PC-9 (cell line): ENCODE measurements around the gene RAB26. TPM values are rescaled to one million over a fixed set of nuclear protein-coding genes. Genes with fewer than 3 reads are reported as not detected.

ENCODE experiments used
- BruUV-seq: library from RNA; stranded (reverse); fragments of 400-500 nt; replicated peaks from 2 replicates; lab custom pipeline; 2021; lab: Mats Ljungman, UMichigan
- CTCF ChIA-PET: fragments of 300-600 bp; sonication (Branson Sonifier 250); formaldehyde crosslinking; loops from one replicate; lab custom pipeline; 2022; ENCODE audit warnings: antibody characterized with exemption; lab: Charles Lee
- POLR2A ChIA-PET: fragments of 300-600 bp; sonication (Branson Sonifier 250); formaldehyde crosslinking; loops from one replicate; lab custom pipeline; 2022; ENCODE audit warnings: antibody characterized with exemption; ENCODE audit not compliant: unreplicated experiment; lab: Charles Lee
- DNase-seq, 2 experiments: peaks; one replicate each; pipeline versions ENCODE4 v3.0.0 to v3.0.0-alpha.2; 2015 to 2022; ENCODE audit warnings: mixed read lengths in 1 of 2
- H2AFZ ChIP-seq: fragments of 200-600 bp; sonication (generic); 2 replicates; pipeline ENCODE4 v1.8.1; 2017; ENCODE audit warnings: antibody characterized with exemption
- H3F3A ChIP-seq: fragments of 200-600 bp; sonication (generic); 2 replicates; pipeline ENCODE4 v1.8.1; 2017; ENCODE audit warnings: antibody characterized with exemption, mild to moderate bottlenecking, low read depth; ENCODE audit not compliant: insufficient read depth
- H3K27ac ChIP-seq: fragments of 200-600 bp; sonication (generic); 2 replicates; pipeline ENCODE4 v1.6.1; 2016; ENCODE audit warnings: mixed run types
- H3K27me3 ChIP-seq: fragments of 200-600 bp; sonication (generic); 2 replicates; pipeline ENCODE4 v1.6.1; 2016; ENCODE audit warnings: low read depth, mixed run types; ENCODE audit not compliant: insufficient read depth
- H3K36me3 ChIP-seq: fragments of 200-600 bp; sonication (generic); 2 replicates; pipeline ENCODE4 v1.6.1; 2016; ENCODE audit warnings: low read depth, mixed run types
- H3K4me1 ChIP-seq: fragments of 200-600 bp; sonication (generic); replicated peaks from 2 replicates; pipeline ENCODE4 v1.6.1; 2016; ENCODE audit warnings: mixed run types; ENCODE audit not compliant: insufficient read depth
- H3K4me2 ChIP-seq: fragments of 200-600 bp; sonication (generic); 2 replicates; pipeline ENCODE4 v1.6.1; 2017; ENCODE audit warnings: mixed run types
- H3K4me3 ChIP-seq: fragments of 200-600 bp; sonication (generic); 2 replicates; pipeline ENCODE4 v1.6.1; 2016; ENCODE audit warnings: mixed run types
- H3K79me2 ChIP-seq: fragments of 200-600 bp; sonication (generic); 2 replicates; pipeline ENCODE4 v1.6.1; 2017; ENCODE audit warnings: low read depth, mixed run types
- H3K9me2 ChIP-seq: fragments of 200-600 bp; sonication (generic); 2 replicates; pipeline ENCODE4 v1.8.1; 2017; ENCODE audit warnings: mild to moderate bottlenecking; ENCODE audit not compliant: insufficient read depth
- H3K9me3 ChIP-seq: fragments of 200-600 bp; sonication (generic); 2 replicates; pipeline ENCODE4 v1.8.1; 2016; ENCODE audit warnings: low read depth; ENCODE audit not compliant: insufficient read depth
- H4K20me1 ChIP-seq: fragments of 200-600 bp; sonication (generic); 2 replicates; pipeline ENCODE4 v1.8.1; 2017; ENCODE audit not compliant: insufficient read depth
- EZH2 ChIP-seq: fragments of 200-600 bp; sonication (generic); IDR thresholded peaks from 2 replicates; pipeline ENCODE4 v1.8.0; 2017; ENCODE audit warnings: antibody characterized with exemption, low read depth
- intact Hi-C: fragments of 100-400 bp; cut with micrococcal nuclease; formaldehyde crosslinking; loops from one replicate; pipeline ENCODE4 v1.10.0; 2022; ENCODE audit not compliant: unreplicated experiment
- total RNA-seq: library from RNA; stranded (reverse); gene quantifications from 2 replicates; pipeline ENCODE4 v1.2.3, GENCODE V29; 2021
- TF ChIP-seq, protein P1 (sequence below): fragments of 200-600 bp; sonication (generic); conservative IDR thresholded peaks from 2 replicates; pipeline ENCODE4 v1.6.1; 2017; ENCODE audit warnings: mixed run types, antibody characterized with exemption, mild to moderate bottlenecking, moderate library complexity

The RAB26 gene
- total RNA-seq, 1 experiment from 2014 or later = 31.3 TPM

DNA sequence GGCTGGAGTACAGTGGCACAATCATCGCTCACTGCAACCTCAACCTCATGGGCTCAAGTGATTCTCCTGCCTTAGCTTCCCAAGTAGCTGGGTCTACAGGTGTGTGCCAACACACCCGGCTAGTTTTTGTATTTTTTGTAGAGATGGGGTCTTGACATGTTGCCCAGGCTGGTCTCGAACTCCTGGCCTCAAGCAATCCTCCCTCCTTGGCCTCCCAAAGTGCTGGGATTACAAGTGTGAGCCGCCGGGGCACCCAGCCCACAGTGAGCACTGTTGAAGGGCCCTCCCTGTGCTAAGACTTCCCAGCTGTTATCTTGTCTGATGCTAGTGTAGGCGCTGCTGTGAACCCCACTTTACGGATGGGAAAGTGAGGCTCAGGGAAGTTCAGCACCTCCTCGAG lies 40.0 kb downstream of the RAB26 start:
- CTCF ChIA-PET = interaction anchor here (0.7 kb wide), 1 partner anchor 40 kb away, joined by 17 read pairs; no protein-coding TSS in a partner anchor
- TF ChIP-seq, protein P1, sequence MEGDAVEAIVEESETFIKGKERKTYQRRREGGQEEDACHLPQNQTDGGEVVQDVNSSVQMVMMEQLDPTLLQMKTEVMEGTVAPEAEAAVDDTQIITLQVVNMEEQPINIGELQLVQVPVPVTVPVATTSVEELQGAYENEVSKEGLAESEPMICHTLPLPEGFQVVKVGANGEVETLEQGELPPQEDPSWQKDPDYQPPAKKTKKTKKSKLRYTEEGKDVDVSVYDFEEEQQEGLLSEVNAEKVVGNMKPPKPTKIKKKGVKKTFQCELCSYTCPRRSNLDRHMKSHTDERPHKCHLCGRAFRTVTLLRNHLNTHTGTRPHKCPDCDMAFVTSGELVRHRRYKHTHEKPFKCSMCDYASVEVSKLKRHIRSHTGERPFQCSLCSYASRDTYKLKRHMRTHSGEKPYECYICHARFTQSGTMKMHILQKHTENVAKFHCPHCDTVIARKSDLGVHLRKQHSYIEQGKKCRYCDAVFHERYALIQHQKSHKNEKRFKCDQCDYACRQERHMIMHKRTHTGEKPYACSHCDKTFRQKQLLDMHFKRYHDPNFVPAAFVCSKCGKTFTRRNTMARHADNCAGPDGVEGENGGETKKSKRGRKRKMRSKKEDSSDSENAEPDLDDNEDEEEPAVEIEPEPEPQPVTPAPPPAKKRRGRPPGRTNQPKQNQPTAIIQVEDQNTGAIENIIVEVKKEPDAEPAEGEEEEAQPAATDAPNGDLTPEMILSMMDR = no peak
- intact Hi-C loops = no loop called here

DNA sequence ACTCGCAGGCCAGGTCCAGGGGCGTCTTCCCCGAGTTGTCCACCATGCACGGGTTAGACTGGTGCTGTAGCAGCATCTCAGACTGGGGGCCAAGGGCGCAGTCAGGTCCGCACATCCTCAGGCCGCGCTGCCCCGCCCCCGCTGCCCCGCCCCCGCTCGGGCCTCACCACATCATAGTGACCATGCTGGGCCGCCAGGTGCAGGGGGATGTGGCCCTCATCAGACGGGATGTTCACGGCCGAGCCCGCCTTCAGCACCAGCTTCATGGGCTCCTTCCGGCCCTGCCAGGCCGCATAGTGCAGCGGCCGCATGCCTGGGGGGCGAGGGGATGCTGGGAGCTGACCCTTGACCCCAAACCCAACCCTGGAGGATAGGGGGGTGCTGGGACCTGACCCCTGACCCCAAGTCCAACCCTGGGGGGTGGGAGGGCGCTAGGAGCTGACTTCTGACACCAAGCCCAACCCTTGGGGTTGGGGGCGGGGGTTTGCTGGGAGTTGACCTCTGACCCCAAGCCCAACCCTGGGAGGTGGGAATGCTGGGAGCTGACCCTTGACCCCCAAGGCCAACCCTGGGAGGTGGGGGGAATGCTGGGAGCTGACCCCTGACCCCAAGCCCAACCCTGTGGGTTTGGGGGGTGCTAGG lies 40.9 kb downstream of the RAB26 start:
- Histone ChIP-seq H3K4me2 (no peak overlapping the region), H3K79me2 (no peaks in the 10 kb centered on the region), H3K4me3 (no peak overlapping the region), H3K27ac (no peak overlapping the region), H3K36me3 (no peaks in the 10 kb centered on the region), H2AFZ (no peak overlapping the region), H3K9me3 (no peaks in the 10 kb centered on the region), H3F3A (no peaks in the 10 kb centered on the region), H3K4me1 (no peaks in the 10 kb centered on the region), H3K27me3 (no peaks in the 10 kb centered on the region), H4K20me1 (no peaks in the 10 kb centered on the region), H3K9me2 (no peaks in the 10 kb centered on the region)
- no peak for DNase-seq
- ChIA-PET CTCF (no interaction called here), POLR2A (no interaction called here)
- intact Hi-C loops = no loop called here
- TF ChIP-seq EZH2 = no peak
- TF ChIP-seq, protein P1 = no peak
- BruUV-seq = no TSS peak

More for the DNA sequence above, 40.0 kb downstream of the RAB26 start:
- Histone ChIP-seq H2AFZ (no peak overlapping the region), H3K27ac (no peak overlapping the region), H3K36me3 (no peaks in the 10 kb centered on the region), H3K79me2 (no peaks in the 10 kb centered on the region), H3K27me3 (no peaks in the 10 kb centered on the region), H3K9me2 (no peaks in the 10 kb centered on the region), H3K4me3 (no peak overlapping the region), H3F3A (no peaks in the 10 kb centered on the region), H3K4me1 (no peaks in the 10 kb centered on the region), H4K20me1 (no peaks in the 10 kb centered on the region), H3K4me2 (no peak overlapping the region), H3K9me3 (no peaks in the 10 kb centered on the region)
- DNase-seq = no peak
- no TSS peak for BruUV-seq
- POLR2A ChIA-PET = no interaction called here

DNA sequence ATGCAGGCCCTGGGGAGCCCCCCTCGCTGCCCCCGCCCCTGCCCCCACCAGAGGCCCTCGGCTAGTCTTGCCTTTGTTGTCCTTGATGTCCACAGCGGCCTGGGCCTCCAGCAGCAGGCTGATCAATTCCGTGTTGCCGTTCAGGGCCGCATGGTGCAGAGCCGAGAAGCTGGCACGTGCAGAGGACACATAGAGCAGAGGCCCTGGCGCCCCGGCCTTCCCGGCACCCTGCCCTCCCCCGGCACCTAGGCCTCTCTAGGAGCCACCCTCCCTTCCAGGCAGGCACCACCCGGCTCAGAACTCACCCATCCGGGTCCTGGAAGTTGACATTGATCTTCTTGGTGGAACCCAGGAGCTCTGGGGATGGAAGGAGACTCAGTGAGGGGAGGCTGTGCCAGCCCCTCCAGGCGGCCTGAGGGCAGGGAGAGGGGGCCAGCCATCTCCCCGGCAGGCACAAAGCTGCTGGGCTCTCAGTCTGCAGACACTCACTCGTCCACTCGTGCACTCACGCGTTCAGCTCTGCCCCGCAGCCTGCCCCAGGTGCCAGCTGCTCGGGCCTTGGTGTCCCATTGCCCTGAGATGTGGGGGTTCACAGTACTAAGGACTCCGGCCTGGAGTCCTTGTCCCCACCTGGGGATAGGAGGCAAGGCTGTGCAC lies 41.7 kb downstream of the RAB26 start:
- Histone ChIP-seq H3K27ac (no peak overlapping the region), H3K36me3 (no peaks in the 10 kb centered on the region), H3K4me3 (no peak overlapping the region), H3K9me3 (no peaks in the 10 kb centered on the region), H3K4me1 (no peaks in the 10 kb centered on the region), H3K4me2 (no peak overlapping the region), H3K9me2 (no peaks in the 10 kb centered on the region), H3F3A (no peaks in the 10 kb centered on the region), H2AFZ (no peak overlapping the region), H4K20me1 (no peaks in the 10 kb centered on the region), H3K79me2 (no peaks in the 10 kb centered on the region), H3K27me3 (peaks cover 2% of the 10 kb centered on the region)
- POLR2A ChIA-PET = no interaction called here
- BruUV-seq = no TSS peak
- intact Hi-C loops = no loop called here
- CTCF ChIA-PET = no interaction called here
- TF ChIP-seq EZH2 = no peak
- TF ChIP-seq, protein P1 = no peak
- DNase-seq = no peak
